Fibroblast of the aortic adventitia (primary cell): ENCODE data around the gene MYL10. TPM values are rescaled to one million over a fixed set of nuclear protein-coding genes. Genes with fewer than 3 reads are reported as not detected.

ENCODE experiments used
- DNase-seq: peaks from one replicate; pipeline ENCODE4 v3.0.0-alpha.2; 2010; ENCODE audit warnings: low read depth
- H3K4me3 ChIP-seq: 2 replicates; pipeline ENCODE4 v1.5.1; 2011; ENCODE audit warnings: low read depth, mild to moderate bottlenecking, control low read depth, low read length, moderate library complexity
- CTCF ChIP-seq: IDR thresholded peaks from 2 replicates; pipeline ENCODE4 v1.5.1; 2011; ENCODE audit warnings: mild to moderate bottlenecking, low read length, control low read depth, inconsistent platforms; ENCODE audit not compliant: insufficient read depth
- total RNA-seq: library from RNA; depleted of rRNA; stranded (reverse); fragments of >200 nt; gene quantifications from 2 replicates; pipeline ENCODE4 v1.2.3, GENCODE V29; 2012; ENCODE audit warnings: low replicate concordance

Gene MYL10
- total RNA-seq, 1 donor, result not detected

- DNase-seq, result no peak
- TF ChIP-seq CTCF, result no peak
- H3K4me3 ChIP-seq, result no peak overlapping the region
Measured at GRCh38 chr7:101636822-101637623, 7.9 kb upstream of the MYL10 start.

- no peak for TF ChIP-seq CTCF
- DNase-seq, result no peak
- no peak overlapping the region for H3K4me3 ChIP-seq
Measured at GRCh38 chr7:101635484-101635883, 6.4 kb upstream of the MYL10 start.

- TF ChIP-seq CTCF, result no peak
- no peak for DNase-seq
- no peak overlapping the region for H3K4me3 ChIP-seq
Measured at GRCh38 chr7:101634196-101634717, 5.2 kb upstream of the MYL10 start.

- DNase-seq, result no peak
- TF ChIP-seq CTCF, result no peak
- H3K4me3 ChIP-seq, result no peak overlapping the region
Measured at GRCh38 chr7:101633511-101633910, 4.4 kb upstream of the MYL10 start.

- no peak overlapping the region for H3K4me3 ChIP-seq
- DNase-seq, result no peak
- no peak for TF ChIP-seq CTCF
Measured at GRCh38 chr7:101632641-101633040, 3.5 kb upstream of the MYL10 start.

- DNase-seq, result no peak
- no peak for TF ChIP-seq CTCF
Measured at GRCh38 chr7:101631224-101631714, 2.2 kb upstream of the MYL10 start.

GRCh38 chr7:101630591-101630990 lies 1.5 kb upstream of the MYL10 start:
- DNase-seq, result no peak
- H3K4me3 ChIP-seq, result no peak overlapping the region
- no peak for TF ChIP-seq CTCF

More at GRCh38 chr7:101631224-101631714, 2.2 kb upstream of the MYL10 start:
- no peak overlapping the region for H3K4me3 ChIP-seq
